Nucleus accumbens (tissue), 56 donors: Measurements from ENCODE around the gene LAGE3.

ENCODE experiments used
- DNase-seq, 56 donors: peaks; one replicate each; lab custom pipeline; 2025; lab: John Stamatoyannopoulos, UW

The LAGE3 gene

DNA sequence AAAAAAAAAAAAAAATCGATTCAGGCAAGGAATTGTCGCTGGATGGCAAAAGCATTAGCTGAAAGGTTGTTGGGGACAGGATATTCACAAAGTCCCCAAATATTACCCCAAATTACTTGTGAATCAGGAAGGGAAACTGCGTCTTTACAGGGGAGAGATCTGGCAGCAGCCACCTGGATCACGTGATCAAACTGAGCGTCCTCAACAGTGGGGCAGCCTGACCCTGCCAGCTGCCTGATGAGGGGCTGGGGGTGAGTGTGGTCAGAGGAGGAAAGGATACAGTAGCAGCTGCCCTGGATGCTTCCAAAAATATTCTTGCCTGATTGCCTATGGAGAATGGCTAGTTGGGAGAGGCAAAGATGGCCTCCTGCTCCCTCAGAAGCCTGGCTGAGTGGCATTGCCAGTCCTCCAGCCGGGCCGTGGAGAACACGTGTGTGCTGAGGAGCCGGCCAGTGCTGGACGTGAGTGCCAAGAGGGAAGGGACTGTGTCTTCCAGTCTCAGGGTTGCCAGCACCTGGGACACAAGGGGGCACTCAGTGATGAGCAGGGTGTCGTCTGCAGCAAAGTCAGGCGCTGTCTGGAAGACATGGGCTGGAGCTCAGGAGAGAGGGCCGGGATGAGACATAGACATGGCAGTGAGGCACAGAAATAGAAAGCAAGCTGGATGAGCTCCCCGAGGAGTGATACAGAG is 3.0 kb upstream of the LAGE3 start:
- DNase-seq, result no peak

DNA sequence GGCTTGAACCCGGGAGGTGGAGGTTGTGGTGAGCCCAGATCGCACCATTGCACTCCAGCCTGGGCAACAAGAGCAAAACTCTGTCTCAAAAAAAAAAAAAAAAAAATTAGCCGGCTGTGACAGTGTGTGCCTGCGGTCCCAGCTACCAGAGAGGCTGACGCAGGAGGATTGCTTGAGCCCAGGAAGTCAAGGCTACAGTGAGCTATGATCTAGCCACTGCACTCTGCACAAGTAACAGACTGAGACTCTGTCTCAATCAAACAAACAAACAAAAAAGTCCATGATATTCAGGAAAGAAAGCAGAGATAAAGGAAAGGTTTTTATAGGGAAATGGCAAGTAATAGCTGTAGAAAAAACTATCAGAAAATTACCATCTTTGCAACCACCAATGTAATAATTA is 2.1 kb upstream of the LAGE3 start:
- no peak for DNase-seq

DNA sequence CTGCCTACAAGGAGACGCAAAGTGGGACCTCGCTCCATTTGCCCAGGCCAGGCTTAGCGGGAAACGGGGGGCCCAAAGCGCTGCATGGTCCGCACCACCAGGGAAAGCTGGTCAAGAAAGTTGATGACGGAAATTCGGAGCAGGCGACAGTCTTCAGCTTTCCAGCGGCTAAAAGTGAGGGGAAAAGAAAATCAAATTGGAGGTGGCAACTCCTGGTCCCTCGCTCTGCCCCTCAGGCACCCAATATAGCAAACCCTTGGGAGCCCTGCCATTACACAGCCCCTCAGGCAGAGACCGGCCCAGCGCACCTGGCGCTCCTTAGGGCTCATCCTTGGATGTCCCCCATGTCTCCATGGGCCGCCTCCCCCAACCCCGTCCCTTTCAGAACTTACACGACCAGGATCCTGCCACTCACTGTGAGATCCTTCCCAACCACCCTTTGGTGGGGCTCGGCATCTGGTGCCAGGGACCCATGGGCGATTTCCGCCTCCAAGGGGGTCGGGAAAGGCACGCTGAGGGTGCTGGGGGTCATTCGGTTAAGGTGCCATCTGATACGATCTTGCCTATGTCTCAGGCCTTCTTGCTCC is 1.1 kb downstream of the LAGE3 start:
- DNase-seq, result peak in 1 of 56 donors; percentile 2

DNA sequence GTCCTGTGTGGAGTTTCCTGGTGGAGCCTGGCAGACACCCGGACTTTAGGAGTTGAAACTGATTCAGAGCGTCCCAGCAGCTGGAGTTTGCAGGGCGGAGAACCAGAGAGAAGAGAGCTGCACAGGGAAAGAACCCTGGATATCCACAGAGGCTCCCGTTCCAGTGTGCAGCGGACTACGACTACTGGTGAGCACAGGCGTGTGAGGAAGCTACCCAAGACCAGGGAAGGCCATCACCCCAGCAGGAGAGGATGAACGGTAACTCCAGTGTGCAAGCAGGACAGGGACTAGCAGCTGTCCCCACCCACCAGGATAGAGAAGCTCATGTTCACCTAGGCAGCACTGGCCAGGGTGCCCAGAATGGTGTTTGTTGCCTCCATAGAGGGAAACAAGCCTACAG is 2.3 kb downstream of the LAGE3 start:
- no peak for DNase-seq

DNA sequence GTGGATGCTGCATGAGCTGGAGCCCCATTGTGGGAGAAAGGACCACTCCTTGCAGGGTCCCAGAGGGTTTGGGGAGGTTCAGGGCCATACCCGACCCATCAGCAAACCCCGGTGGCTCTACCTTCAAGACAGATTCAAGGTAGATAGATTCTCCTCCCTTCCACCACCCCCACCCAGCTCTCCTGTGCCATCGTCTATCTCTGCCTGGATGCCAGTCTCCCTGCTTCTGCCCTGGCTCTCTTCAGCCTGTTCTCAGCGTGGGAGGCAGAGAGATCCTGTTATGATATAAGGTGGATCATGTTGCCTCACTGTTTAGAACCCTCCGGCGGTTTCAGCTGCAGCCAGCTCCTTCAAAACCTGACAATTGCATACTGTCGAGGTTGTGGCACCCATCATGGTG is 5.4 kb downstream of the LAGE3 start:
- no peak for DNase-seq

DNA sequence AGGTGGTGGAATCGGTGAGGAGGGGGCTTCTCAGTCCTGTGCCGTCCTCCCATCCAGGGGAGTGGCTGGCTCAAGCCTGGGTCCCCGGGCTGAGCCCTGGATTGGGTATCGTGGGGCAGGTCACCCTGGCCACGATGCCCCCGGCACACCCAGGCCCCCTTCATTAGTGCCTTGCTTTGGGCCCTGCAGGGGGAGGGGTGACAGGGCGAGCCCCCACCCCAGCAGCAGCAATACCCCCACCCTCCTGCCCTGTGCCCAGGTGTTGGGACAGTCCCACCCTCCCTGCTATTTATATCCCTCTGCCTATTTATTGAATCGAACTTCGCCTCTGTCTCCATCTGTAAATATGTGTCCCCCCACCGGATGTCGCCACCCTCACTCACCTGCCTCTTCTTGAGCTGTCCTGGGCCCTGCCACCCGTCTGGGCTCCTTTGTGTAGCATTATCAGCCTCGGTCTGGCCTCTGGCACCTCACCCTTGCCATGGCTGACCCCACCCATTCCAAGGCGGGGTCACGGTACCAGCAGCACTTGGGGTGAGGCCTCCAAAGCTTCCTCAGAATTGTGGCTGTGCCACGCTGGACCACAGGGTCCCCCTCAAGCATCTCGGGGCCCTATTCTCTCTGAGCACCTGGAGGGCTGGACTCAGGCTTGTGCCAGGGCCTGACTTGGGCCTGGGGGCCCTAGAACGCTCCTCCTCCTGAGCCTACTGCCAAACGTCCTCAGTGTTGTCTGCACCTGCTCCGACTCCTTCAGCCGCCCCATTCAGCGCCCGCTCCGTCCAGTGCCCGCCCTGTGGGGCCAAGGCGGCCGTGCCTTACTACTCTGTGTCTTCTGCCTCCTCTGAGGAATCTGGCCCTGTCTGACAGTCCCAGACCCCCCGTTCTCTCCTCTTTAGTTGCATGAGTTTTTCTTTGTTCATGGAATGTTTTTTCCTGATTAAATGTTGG is 6.1 kb downstream of the LAGE3 start:
- DNase-seq, result no peak

DNA sequence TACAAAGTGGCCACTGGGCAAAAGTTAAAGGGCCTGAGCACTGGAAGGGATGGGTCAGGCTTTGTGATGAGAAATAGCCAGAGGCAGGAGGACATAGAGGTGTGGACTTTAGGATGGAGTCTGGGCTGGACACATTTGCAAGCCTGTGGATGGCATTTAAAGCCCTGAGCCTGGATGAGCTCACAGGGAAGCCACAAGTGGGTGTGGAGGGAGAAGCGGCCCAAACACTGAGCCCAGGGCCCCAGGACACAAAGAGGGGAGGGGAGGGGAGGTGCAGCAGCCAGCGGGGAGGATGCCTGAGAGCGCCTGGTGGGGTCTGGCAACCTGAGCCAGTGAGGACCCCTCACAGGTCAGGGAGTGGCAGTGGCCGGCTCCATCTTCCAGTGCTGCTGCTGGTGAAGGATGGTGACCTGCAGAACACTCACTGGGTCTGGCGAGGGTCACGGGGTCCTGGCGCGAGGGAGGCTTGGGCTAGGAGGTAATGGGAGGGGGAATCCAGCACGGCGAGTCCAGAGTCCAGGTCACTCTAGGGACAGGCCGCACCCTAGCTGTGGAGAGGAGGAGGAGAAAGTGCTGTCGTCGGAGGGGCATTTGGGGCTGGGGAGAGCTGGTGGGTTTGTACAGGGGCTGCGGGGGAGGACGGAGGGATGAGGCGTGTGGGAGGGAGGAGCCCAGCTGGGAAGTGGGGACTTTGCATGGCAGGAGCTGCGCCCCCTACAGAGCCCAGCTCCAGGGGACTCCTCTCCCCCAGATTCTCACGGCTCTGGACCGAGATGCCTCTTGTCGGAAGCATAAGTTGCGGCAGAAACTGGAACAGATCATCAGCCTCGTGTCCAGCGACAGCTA is 7.0 kb downstream of the LAGE3 start:
- DNase-seq, result no peak

DNA sequence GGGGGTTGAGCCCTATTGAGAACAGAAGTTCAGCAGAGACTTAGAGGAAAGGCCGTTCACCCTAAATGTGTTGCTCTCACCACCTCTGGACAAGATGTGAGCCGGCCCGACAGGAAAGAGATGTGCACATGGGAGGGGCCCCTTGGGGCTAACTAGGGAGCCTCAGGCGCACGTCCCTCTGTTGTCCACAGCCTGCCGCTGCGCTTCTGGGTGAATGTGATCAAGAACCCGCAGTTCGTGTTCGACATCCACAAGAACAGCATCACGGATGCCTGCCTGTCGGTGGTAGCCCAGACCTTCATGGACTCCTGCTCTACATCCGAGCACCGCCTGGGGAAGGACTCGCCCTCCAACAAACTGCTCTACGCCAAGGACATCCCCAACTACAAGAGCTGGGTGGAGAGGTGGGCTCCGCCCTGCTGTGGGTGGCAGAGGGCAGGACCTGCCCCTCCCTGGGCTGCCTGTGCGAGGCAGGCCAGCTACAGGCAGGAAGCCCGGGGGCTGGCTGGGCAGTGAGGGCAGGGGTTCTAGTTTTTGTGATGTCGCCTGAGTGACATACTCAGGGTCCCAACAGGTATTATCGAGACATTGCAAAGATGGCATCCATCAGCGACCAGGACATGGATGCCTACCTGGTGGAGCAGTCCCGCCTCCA is 8.0 kb downstream of the LAGE3 start:
- DNase-seq, result no peak

DNA sequence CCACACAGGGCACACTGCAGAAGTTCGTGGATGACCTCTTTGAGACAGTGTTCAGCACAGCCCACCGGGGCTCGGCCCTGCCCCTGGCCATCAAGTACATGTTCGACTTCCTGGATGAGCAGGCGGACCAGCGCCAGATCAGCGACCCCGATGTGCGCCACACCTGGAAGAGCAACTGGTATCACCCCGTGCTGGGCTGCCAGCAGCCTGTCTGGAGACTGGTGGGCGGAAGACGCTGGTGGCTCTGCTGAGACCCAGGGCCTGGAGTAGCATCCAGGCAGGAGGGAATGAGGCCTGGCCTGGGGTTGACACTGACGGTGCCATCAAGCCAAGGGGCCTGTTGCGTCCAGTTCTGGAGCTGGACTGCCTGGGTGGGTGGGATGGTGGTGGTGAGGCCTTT is 8.6 kb downstream of the LAGE3 start:
- no peak for DNase-seq

DNA sequence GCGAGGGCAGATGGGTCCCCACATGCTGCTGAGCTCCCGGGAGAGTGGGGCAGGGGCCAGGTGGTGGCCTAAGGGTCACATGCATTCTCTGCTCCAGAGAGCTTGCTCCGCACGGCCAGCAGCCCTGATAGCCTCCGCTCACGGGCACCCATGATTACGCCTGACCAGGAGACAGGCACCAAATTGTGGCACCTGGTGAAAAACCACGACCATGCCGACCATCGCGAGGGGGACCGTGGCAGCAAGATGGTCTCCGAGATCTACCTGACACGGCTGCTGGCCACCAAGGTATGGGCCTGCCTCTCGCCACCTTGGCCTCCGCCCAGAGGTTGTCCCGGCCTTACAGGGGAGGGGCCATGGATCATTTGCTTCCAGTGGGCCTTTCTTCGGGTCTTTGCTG is 9.2 kb downstream of the LAGE3 start:
- DNase-seq, result no peak

DNA sequence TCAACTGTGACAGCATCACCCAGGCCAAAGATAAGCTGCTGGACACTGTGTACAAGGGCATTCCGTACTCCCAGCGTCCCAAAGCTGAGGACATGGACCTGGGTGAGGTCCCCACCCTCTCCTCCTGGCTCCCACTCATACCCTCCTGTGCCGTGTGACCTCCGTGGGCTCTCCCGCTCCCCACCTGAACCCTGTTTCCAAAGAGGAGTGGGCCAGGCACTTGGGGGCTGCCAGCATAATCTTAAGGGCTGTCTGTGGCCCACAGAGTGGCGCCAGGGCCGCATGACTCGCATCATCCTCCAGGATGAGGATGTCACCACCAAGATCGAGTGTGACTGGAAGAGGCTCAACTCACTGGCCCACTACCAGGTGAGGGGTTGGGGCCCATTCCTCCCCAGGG is 10.0 kb downstream of the LAGE3 start:
- DNase-seq, result no peak

DNA sequence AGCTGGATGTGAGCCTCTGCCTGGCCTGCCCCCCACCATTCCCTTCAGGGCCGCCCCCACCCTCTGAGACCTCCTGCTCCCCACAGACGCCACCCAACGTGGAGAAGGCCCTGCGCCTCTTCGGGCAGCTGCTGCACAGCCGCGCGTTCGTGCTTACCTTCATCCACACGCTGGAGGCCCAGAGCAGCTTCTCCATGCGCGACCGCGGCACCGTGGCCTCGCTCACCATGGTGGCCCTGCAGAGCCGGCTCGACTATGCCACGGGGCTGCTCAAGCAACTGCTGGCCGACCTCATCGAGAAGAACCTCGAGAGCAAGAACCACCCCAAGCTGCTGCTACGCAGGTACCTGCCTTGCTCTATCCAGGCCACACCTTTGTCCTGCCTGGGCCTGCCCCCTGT is 10.9 kb downstream of the LAGE3 start:
- no peak for DNase-seq

DNA sequence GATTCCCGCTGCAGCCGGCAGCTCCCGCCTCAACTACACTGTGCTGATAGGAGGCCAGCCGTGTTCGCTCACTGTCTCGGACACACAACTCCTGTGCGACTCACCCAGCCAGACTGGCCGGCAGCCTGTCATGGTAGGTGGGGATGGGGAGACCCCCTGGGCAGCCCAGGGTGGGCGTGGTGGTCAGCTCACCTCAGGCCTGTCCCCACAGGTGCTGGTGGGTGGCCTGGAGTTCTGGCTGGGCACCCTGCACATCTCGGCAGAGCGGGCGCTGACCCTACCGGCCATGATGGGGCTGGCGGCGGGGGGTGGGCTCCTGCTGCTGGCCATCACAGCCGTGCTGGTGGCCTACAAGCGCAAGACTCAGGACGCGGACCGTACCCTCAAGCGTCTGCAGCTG is 11.5 kb downstream of the LAGE3 start:
- DNase-seq, result no peak

DNA sequence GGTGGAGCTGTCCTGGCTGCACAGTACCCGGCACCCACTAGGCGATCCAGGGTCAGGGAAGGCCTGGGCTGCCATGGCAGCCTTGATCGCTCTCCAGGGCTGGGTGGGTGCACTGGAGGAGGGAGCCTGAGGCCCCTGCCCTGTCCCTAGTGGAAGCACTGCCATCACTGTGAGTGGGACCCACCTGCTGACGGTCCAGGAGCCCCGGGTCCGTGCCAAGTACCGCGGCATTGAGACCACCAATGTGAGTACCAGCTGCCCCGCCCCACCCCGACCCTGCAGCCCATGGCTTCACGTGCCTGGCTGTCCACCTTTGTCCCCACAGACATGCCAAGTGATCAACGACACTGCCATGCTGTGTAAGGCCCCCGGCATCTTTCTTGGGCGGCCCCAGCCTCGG is 12.2 kb downstream of the LAGE3 start:
- no peak for DNase-seq

DNA sequence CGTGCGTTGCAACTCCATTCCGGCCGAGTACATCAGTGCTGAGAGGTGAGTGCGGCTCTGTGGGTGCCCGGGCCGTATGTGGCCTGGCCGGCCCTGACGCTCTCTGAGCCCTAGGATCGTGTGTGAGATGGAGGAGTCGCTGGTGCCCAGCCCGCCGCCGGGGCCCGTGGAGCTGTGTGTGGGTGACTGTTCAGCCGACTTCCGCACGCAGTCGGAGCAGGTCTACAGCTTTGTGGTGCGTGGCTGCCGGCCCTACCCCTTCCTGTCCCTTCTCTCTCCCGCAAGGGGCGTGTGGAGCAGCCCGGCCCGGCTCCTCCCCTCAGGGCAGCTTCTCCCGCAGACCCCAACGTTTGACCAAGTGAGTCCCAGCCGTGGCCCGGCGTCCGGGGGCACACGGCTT is 13.0 kb downstream of the LAGE3 start:
- DNase-seq, result no peak

DNA sequence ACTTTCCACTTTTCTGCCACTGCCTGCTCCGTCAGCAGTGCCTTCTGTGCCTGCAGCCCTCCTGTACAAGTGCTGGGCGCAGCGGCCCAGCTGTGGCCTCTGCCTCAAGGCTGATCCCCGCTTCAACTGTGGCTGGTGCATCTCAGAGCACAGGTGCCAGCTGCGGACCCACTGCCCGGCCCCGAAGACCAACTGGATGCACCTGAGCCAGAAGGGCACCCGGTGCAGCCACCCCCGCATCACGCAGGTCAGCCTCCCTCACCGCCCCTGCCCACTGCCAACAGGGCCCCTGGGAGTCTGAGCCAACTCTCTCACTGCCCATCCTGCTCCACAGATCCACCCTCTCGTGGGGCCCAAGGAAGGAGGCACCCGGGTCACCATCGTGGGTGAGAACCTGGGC is 13.5 kb downstream of the LAGE3 start:
- no peak for DNase-seq

DNA sequence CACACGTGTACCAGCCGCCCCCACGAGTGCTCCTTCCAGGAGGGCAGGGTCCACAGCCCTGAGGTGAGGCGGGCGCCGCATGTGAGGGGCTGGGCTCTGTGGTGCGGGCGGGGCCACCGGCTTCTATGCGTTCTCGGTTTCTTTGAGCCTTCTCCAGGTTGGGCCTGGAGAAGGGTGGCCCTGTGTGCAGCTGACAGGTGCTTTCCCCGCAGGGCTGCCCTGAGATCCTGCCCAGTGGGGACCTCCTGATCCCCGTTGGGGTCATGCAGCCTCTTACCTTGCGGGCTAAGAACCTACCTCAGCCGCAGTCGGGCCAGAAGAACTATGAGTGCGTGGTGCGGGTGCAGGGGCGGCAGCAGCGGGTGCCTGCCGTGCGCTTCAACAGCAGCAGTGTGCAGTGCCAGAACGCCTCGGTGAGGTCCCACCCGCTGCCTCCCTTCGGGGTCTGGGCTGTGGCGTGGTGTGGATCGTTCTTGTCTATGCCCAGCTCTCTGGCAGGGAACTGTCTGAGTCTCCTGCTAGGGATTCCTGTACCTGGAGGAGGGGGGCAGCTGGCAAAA is 14.2 kb downstream of the LAGE3 start:
- DNase-seq, result no peak

DNA sequence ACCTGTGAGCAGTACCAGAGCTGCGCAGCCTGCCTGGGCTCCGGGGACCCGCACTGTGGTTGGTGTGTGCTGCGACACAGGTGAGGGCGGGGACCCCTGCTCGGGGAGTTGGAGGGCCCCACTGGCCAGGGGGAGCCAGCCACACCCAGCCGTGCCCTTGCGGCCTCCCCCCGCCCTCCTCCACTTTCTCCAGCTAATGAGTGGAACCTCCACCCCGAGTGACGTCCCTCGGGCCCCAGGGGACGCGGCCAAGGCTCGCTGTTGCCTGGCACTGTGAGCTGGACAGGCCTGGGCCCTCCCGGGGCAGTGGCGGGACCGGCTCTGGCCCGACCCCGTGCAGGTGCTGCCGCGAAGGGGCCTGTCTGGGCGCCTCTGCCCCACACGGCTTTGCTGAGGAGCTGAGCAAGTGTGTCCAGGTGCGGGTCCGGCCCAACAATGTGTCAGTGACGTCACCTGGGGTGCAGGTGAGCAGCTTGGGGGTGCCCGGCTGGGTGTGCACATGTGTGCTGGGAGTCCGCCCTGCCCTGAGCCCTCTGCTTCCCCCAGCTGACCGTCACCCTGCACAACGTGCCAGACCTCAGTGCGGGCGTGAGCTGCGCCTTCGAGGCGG is 15.4 kb downstream of the LAGE3 start:
- DNase-seq, result no peak

DNA sequence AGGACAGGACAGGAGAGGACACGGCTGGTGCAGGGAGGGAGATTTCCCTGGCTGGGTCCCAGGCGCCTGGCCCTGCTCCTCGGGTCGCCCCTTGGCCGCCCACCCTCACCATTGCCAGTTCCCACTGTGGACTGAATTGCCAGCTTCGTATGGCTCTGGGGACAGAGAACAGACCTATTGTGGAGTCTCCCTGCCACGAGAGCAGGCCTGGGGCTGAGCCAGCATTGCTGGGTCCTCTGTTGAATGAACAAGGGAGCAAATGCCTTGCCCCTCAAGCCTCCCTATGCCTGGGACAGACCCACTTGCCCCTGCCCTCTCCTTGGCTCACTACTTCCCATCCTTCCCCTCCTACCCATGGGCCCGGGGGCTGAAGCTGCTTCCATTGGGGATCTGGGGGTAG is 16.7 kb downstream of the LAGE3 start:
- DNase-seq, result peak in 27 of 56 donors; percentile 1 to 59 (median 10)
